ENCODE data around the gene TIMM44.

TIMM44 gene

GRCh38 chr19:7879111-7879807 lies 64.2 kb downstream of the TIMM44 start:
- H3K4me3 Mint-ChIP-seq: no peak overlapping the region
- TF ChIP-seq CTCF (IDR thresholded peaks at IDR 0.05; ENCODE audit: unreplicated experiment in 3 of 3): no peak
- no peaks in the 10 kb centered on the region for H3K9me3 Mint-ChIP-seq
- no peaks in the 10 kb centered on the region for H3K36me3 Mint-ChIP-seq (ENCODE audit: low read depth)
- peaks cover 26% of the 10 kb centered on the region for H3K27me3 Mint-ChIP-seq (ENCODE audit: low read depth)
- H3K27ac Mint-ChIP-seq: no peak overlapping the region
- H3K4me1 Mint-ChIP-seq: peaks cover 5% of the 10 kb centered on the region

- Mint-ChIP-seq H3K36me3 (ENCODE audit: low read depth) (no peaks in the 10 kb centered on the region), H3K27ac (no peak overlapping the region), H3K4me1 (peaks cover 5% of the 10 kb centered on the region), H3K4me3 (peak overlapping the region in 1 of 3 experiments; percentile 10), H3K27me3 (ENCODE audit: low read depth) (peaks cover 37% of the 10 kb centered on the region), H3K9me3 (no peaks in the 10 kb centered on the region)
- TF ChIP-seq CTCF (IDR thresholded peaks at IDR 0.05; ENCODE audit: unreplicated experiment in 3 of 3): no peak
Measured at GRCh38 chr19:7877249-7877836, 66.1 kb downstream of the TIMM44 start.

All from nephron (organoid).